AG09319 (cell line): Measurements from ENCODE around the gene ETV7.

Experiments used
- DNase-seq: peaks from one replicate; pipeline ENCODE4 v3.0.0-alpha.2; 2010; ENCODE audit warnings: low read depth; ENCODE audit errors: extremely low read depth
- CTCF ChIP-seq: IDR thresholded peaks from 2 replicates; pipeline ENCODE4 v1.5.1; 2011; ENCODE audit warnings: low read depth, mild to moderate bottlenecking, inconsistent platforms, low read length, moderate library complexity

ETV7 gene

GRCh38 chr6:36387440-36388303 lies at the start of gene ETV7:
ETV7 (minus strand) TSS chr6:36387669; CDS start chr6:36387541, 128 bp downstream.
- DNase-seq = no peak
- no peak for TF ChIP-seq CTCF

GRCh38 chr6:36436466-36436865 lies 49.0 kb upstream of the ETV7 start:
- no peak for TF ChIP-seq CTCF
- no peak for DNase-seq

GRCh38 chr6:36432151-36432671 lies 44.7 kb upstream of the ETV7 start:
- no peak for TF ChIP-seq CTCF
- no peak for DNase-seq

GRCh38 chr6:36431197-36431596 lies 43.7 kb upstream of the ETV7 start:
- DNase-seq = no peak
- no peak for TF ChIP-seq CTCF

GRCh38 chr6:36430351-36430750 lies 42.9 kb upstream of the ETV7 start:
- no peak for DNase-seq
- no peak for TF ChIP-seq CTCF

GRCh38 chr6:36428911-36429310 lies 41.4 kb upstream of the ETV7 start:
- DNase-seq = no peak
- TF ChIP-seq CTCF = no peak

GRCh38 chr6:36426622-36427021 lies 39.2 kb upstream of the ETV7 start:
- no peak for DNase-seq
- TF ChIP-seq CTCF = no peak
